ENCODE results near the gene PBX2. TPM values are rescaled to one million over a fixed set of nuclear protein-coding genes. Genes with fewer than 3 reads are reported as not detected.
A peak's percentile ranks its signal among the peaks of the same experiment; 100 is the strongest.

The PBX2 gene
- total RNA-seq, 4 donors from 2014 or later = 43.6 to 95.9 (median 59.3) TPM

DNA sequence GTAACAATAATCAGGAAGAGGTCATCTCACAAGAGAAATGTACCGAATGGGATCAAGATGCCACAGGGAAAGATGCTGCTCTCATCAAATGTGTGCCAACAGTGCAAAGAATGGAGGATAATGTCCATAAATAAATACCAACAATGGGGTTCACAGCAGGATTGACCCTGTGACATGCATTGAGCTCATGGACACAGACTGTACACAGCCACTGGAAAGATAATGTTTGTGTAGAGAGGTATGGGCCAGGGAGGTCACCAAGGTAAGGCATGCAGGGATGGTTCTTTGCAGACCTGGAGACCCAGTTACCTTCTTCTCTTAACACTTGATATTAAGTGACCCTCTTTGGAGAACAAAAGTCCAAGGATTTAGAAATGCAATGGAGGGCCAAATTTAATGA, 15.6 kb downstream of the PBX2 start:
- TF ChIP-seq POLR2AphosphoS5 (IDR thresholded peaks at IDR 0.05) (no peak), POLR2A (IDR thresholded peaks at IDR 0.05; ENCODE audit: low read depth) (no peak), CTCF (IDR thresholded peaks at IDR 0.05) (no peak), EP300 (IDR thresholded peaks at IDR 0.05) (no peak)
- peak overlapping the region in 2 of 4 donors; percentile 52 to 66 for H3K27ac ChIP-seq (replicated peaks in 1 of 4)
- H3K9me3 ChIP-seq = no peaks in the 10 kb centered on the region
- H3K4me3 ChIP-seq = peak overlapping the region in 1 of 4 donors; percentile 75
- peaks cover 30 to 55% (median 53%) of the 10 kb centered on the region in 4 donors for H3K4me1 ChIP-seq
- H3K27me3 ChIP-seq = no peaks in the 10 kb centered on the region
- DNase-seq (ENCODE audit: extremely low spot score) = no peak
- intact Hi-C loops (cut with DNase I) = no loop called here
- 90% methylated on average over 1 of the region's 1 CpG for WGBS
- peaks cover 8 to 21% (median 19%) of the 10 kb centered on the region in 4 donors for H3K36me3 ChIP-seq

- DNase-seq (ENCODE audit: extremely low spot score) = no peak
- peaks cover 11 to 33% (median 30%) of the 10 kb centered on the region in 4 donors for H3K36me3 ChIP-seq
- TF ChIP-seq EP300 (IDR thresholded peaks at IDR 0.05) = no peak
- no peak for TF ChIP-seq CTCF (IDR thresholded peaks at IDR 0.05)
- no peak for TF ChIP-seq POLR2A (IDR thresholded peaks at IDR 0.05; ENCODE audit: low read depth)
- peak in 1 of 2 donors; percentile 32 for TF ChIP-seq POLR2AphosphoS5 (IDR thresholded peaks at IDR 0.05)
- intact Hi-C loops (cut with DNase I) = no loop called here
- H3K9me3 ChIP-seq = no peaks in the 10 kb centered on the region
- WGBS = 69% methylated on average over 4 of the region's 4 CpGs
- peaks cover 24 to 53% (median 48%) of the 10 kb centered on the region in 4 donors for H3K4me1 ChIP-seq
- no peaks in the 10 kb centered on the region for H3K27me3 ChIP-seq
- no peak overlapping the region for H3K4me3 ChIP-seq
- H3K27ac ChIP-seq (replicated peaks in 1 of 4) = peak overlapping the region in 3 of 4 donors; percentile 52 to 66 (median 62)
Observed at GRCh38 chr6:32173051-32173727, 16.8 kb downstream of the PBX2 start.

- H3K9me3 ChIP-seq = no peaks in the 10 kb centered on the region
- peaks cover 13 to 46% (median 42%) of the 10 kb centered on the region in 4 donors for H3K4me1 ChIP-seq
- TF ChIP-seq CTCF (IDR thresholded peaks at IDR 0.05) (no peak), POLR2AphosphoS5 (IDR thresholded peaks at IDR 0.05) (no peak), POLR2A (IDR thresholded peaks at IDR 0.05; ENCODE audit: low read depth) (no peak), EP300 (IDR thresholded peaks at IDR 0.05) (no peak)
- H3K36me3 ChIP-seq = peaks cover 13 to 53% (median 49%) of the 10 kb centered on the region in 4 donors
- no peaks in the 10 kb centered on the region for H3K27me3 ChIP-seq
- intact Hi-C loops (cut with DNase I) = no loop called here
- DNase-seq (ENCODE audit: extremely low spot score) = no peak
- H3K4me3 ChIP-seq = no peak overlapping the region
- H3K27ac ChIP-seq (replicated peaks in 1 of 4) = no peak overlapping the region
- 93% methylated on average over 6 of the region's 6 CpGs for WGBS
Observed at GRCh38 chr6:32171234-32171633, 18.8 kb downstream of the PBX2 start.

- no peak for DNase-seq (ENCODE audit: extremely low spot score)
- H3K36me3 ChIP-seq = peaks cover 13 to 62% (median 58%) of the 10 kb centered on the region in 4 donors
- H3K27ac ChIP-seq (replicated peaks in 1 of 4) = no peak overlapping the region
Observed at GRCh38 chr6:32170294-32170693, 19.7 kb downstream of the PBX2 start.

More at GRCh38 chr6:32170294-32170693, 19.7 kb downstream of the PBX2 start:
- Histone ChIP-seq H3K4me1 (peaks cover 9 to 41% (median 37%) of the 10 kb centered on the region in 4 donors), H3K9me3 (no peaks in the 10 kb centered on the region), H3K27me3 (no peaks in the 10 kb centered on the region), H3K4me3 (no peak overlapping the region)
- TF ChIP-seq EP300 (IDR thresholded peaks at IDR 0.05) (no peak), POLR2AphosphoS5 (IDR thresholded peaks at IDR 0.05) (no peak), CTCF (IDR thresholded peaks at IDR 0.05) (no peak), POLR2A (IDR thresholded peaks at IDR 0.05; ENCODE audit: low read depth) (no peak)
- 86% methylated on average over 4 of the region's 11 CpGs for WGBS
- intact Hi-C loops (cut with DNase I) = no loop called here
